Breast epithelium (tissue), 4 donors: ENCODE measurements around the gene BABAM2. TPM values are rescaled to one million over a fixed set of nuclear protein-coding genes. Genes with fewer than 3 reads are reported as not detected.

Experiments
- DNase-seq, 2 donors: peaks; one replicate each; pipeline ENCODE4 v3.0.0-alpha.2; 2019; ENCODE audit warnings: low spot score in 2 of 2
- H3K27ac ChIP-seq, 2 donors: fragments of 200-600 bp; sonication (generic) in 1 of 2; one replicate each; pipeline ENCODE4 v1.5.1; 2016 to 2019; ENCODE audit warnings: mild to moderate bottlenecking in 1 of 2
- H3K27me3 ChIP-seq, 2 donors: fragments of 200-600 bp; sonication (generic) in 1 of 2; one replicate each; pipeline versions ENCODE4 v1.5.1 to v1.6.0; 2017 to 2019; ENCODE audit warnings: control low read depth in 1 of 2, mild to moderate bottlenecking in 1 of 2
- H3K36me3 ChIP-seq: fragments of 200-600 bp; one replicate; pipeline ENCODE4 v1.5.1; 2019
- H3K4me1 ChIP-seq, 2 donors: fragments of 200-600 bp; sonication (generic); one replicate each; pipeline ENCODE4 v1.5.1; 2016 to 2019; ENCODE audit warnings: control low read depth in 1 of 2
- H3K4me3 ChIP-seq, 3 donors: fragments of 200-600 bp; sonication (generic); 1 replicate in 2 of 3; 2 replicates in 1 of 3; pipeline ENCODE4 v1.5.1; 2016 to 2019; ENCODE audit warnings: mild to moderate bottlenecking in 3 of 3, moderate library complexity in 2 of 3
- H3K9me3 ChIP-seq, 2 donors: fragments of 200-600 bp; sonication (generic) in 1 of 2; one replicate each; pipeline ENCODE4 v1.5.1; 2016 to 2019; ENCODE audit warnings: control low read depth in 1 of 2
- CTCF ChIP-seq, 3 donors: fragments of 450-650 bp; IDR thresholded peaks; one replicate each; pipeline ENCODE4 v1.5.1; 2016 to 2017; ENCODE audit warnings: antibody characterized with exemption in 3 of 3, mild to moderate bottlenecking in 3 of 3, moderate library complexity in 3 of 3
- POLR2A ChIP-seq: fragments of 450-650 bp; IDR thresholded peaks from one replicate; pipeline ENCODE4 v1.6.1; 2016; ENCODE audit warnings: antibody characterized with exemption, mild to moderate bottlenecking, moderate library complexity
- POLR2AphosphoS5 ChIP-seq, 3 donors: sonication (generic); formaldehyde crosslinking; IDR thresholded peaks; one replicate each; pipeline ENCODE4 v1.6.1; 2017; ENCODE audit warnings: antibody characterized with exemption in 3 of 3
- intact Hi-C: fragments of 100-400 bp; cut with DNase I; formaldehyde crosslinking; loops from one replicate; pipeline ENCODE4 v1.15.1; 2023; ENCODE audit warnings: low total_unique reads
- total RNA-seq, 3 donors: library from RNA; depleted of rRNA; stranded (reverse); fragments of >200 nt; gene quantifications; one replicate each; pipeline ENCODE4 v1.1.0, GENCODE V29; 2016

Gene BABAM2
- total RNA-seq, 3 donors from 2014 or later = 34.7 to 46.2 (median 37.4) TPM

GRCh38 chr2:27886322-27886721 is 4.2 kb upstream of the BABAM2 start:
- Histone ChIP-seq H3K4me3 (no peak overlapping the region), H3K27ac (no peak overlapping the region), H3K9me3 (no peaks in the 10 kb centered on the region), H3K27me3 (no peaks in the 10 kb centered on the region), H3K4me1 (peaks cover 0 to 17% of the 10 kb centered on the region in 2 donors), H3K36me3 (no peaks in the 10 kb centered on the region)
- intact Hi-C loops = no loop called here
- no peak for DNase-seq
- TF ChIP-seq POLR2A = no peak
- no peak for TF ChIP-seq CTCF (IDR thresholded peaks at IDR 0.05)
- no peak for TF ChIP-seq POLR2AphosphoS5 (IDR thresholded peaks at IDR 0.05)

GRCh38 chr2:27887111-27887510 is 3.4 kb upstream of the BABAM2 start:
- no peak for DNase-seq
- intact Hi-C loops = no loop called here
- Histone ChIP-seq H3K4me1 (peaks cover 0 to 19% of the 10 kb centered on the region in 2 donors), H3K27ac (no peak overlapping the region), H3K36me3 (no peaks in the 10 kb centered on the region), H3K4me3 (no peak overlapping the region), H3K9me3 (no peaks in the 10 kb centered on the region), H3K27me3 (no peaks in the 10 kb centered on the region)
- no peak for TF ChIP-seq CTCF (IDR thresholded peaks at IDR 0.05)
- no peak for TF ChIP-seq POLR2A
- TF ChIP-seq POLR2AphosphoS5 (IDR thresholded peaks at IDR 0.05) = no peak

GRCh38 chr2:27887830-27888229 is 2.7 kb upstream of the BABAM2 start:
- H3K4me3 ChIP-seq = no peak overlapping the region
- H3K27me3 ChIP-seq = no peaks in the 10 kb centered on the region
- H3K9me3 ChIP-seq = no peaks in the 10 kb centered on the region
- H3K36me3 ChIP-seq = no peaks in the 10 kb centered on the region
- peak overlapping the region; percentile 57 to 98 for H3K27ac ChIP-seq
- no peak for DNase-seq
- H3K4me1 ChIP-seq = peaks cover 0 to 19% of the 10 kb centered on the region in 2 donors
- TF ChIP-seq POLR2AphosphoS5 (IDR thresholded peaks at IDR 0.05) = no peak
- TF ChIP-seq POLR2A = no peak
- no peak for TF ChIP-seq CTCF (IDR thresholded peaks at IDR 0.05)
- intact Hi-C loops = loop anchor here (2.0 kb wide), 1 partner anchor 503 kb away; no protein-coding TSS in a partner anchor

- TF ChIP-seq POLR2A = no peak
- no peak for TF ChIP-seq POLR2AphosphoS5 (IDR thresholded peaks at IDR 0.05)
- no peak for TF ChIP-seq CTCF (IDR thresholded peaks at IDR 0.05)
- DNase-seq = no peak
- peak overlapping the region; percentile 98 for H3K27ac ChIP-seq
- H3K4me3 ChIP-seq = peak overlapping the region in 1 of 3 donors; percentile 88
- H3K27me3 ChIP-seq = no peaks in the 10 kb centered on the region
- intact Hi-C loops = loop anchor here (2.0 kb wide), 1 partner anchor 502 kb away; no protein-coding TSS in a partner anchor
- no peaks in the 10 kb centered on the region for H3K9me3 ChIP-seq
- H3K4me1 ChIP-seq = peaks cover 0 to 19% of the 10 kb centered on the region in 2 donors
- H3K36me3 ChIP-seq = no peaks in the 10 kb centered on the region
Measured at GRCh38 chr2:27888790-27889189, 1.7 kb upstream of the BABAM2 start.

- Histone ChIP-seq H3K27me3 (no peaks in the 10 kb centered on the region), H3K9me3 (no peaks in the 10 kb centered on the region), H3K4me1 (peaks cover 0 to 19% of the 10 kb centered on the region in 2 donors), H3K27ac (peak overlapping the region; percentile 98), H3K4me3 (peak overlapping the region; percentile 51 to 88 (median 80)), H3K36me3 (no peaks in the 10 kb centered on the region)
- intact Hi-C loops = loop anchor here (2.0 kb wide), 1 partner anchor 501 kb away; no protein-coding TSS in a partner anchor
- no peak for DNase-seq
- TF ChIP-seq POLR2A (no peak), CTCF (IDR thresholded peaks at IDR 0.05) (no peak), POLR2AphosphoS5 (IDR thresholded peaks at IDR 0.05) (no peak)
Measured at GRCh38 chr2:27889774-27890145, 769 bp upstream of the BABAM2 start.
